Measurements from ENCODE around the gene ARCN1. TPM values are rescaled to one million over a fixed set of nuclear protein-coding genes. Genes with fewer than 3 reads are reported as not detected.

ARCN1 gene
- total and polyA plus RNA-seq, 9 of the 15 experiments (the other 6 are each of a cell fraction or from before 2014, with no cell fraction given): 30.0 to 224 (median 76.4) TPM

DNA sequence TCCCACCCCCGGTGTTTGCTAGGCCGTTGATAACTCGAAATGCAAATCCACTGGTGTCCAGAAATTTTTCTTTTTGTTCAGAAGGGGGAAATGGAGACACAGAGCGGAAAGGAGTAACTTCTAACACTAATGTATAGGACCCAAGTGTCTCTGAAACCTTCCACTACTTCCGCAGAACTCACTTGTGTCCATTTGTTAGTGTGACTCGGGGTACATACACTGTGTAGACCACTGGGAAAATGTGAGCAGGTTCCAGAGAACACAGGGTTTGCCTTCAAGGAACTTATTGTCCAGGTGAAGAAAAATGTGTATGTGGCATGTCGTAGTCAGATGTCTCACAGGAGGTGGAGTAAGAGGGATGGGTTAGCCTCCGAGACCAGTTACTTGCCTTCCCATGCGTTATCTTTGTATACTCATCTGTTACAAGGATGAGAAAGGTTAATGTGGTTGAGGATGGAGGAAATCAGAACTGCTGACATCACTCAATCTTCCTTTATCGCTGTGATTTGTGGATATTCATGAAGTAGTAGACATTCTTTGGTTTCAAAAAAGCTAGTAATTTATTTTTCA, 857 bp downstream of the ARCN1 start (continued):
- TF ChIP-seq, protein P1, sequence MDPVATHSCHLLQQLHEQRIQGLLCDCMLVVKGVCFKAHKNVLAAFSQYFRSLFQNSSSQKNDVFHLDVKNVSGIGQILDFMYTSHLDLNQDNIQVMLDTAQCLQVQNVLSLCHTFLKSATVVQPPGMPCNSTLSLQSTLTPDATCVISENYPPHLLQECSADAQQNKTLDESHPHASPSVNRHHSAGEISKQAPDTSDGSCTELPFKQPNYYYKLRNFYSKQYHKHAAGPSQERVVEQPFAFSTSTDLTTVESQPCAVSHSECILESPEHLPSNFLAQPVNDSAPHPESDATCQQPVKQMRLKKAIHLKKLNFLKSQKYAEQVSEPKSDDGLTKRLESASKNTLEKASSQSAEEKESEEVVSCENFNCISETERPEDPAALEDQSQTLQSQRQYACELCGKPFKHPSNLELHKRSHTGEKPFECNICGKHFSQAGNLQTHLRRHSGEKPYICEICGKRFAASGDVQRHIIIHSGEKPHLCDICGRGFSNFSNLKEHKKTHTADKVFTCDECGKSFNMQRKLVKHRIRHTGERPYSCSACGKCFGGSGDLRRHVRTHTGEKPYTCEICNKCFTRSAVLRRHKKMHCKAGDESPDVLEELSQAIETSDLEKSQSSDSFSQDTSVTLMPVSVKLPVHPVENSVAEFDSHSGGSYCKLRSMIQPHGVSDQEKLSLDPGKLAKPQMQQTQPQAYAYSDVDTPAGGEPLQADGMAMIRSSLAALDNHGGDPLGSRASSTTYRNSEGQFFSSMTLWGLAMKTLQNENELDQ (CRISPR knock-in tag; IDR thresholded peaks at IDR 0.05; ENCODE audit: borderline replicate concordance): 0 out of 2 replicates have a peak, but pooled peaks have one; percentile 27
- TF ChIP-seq, protein P2, sequence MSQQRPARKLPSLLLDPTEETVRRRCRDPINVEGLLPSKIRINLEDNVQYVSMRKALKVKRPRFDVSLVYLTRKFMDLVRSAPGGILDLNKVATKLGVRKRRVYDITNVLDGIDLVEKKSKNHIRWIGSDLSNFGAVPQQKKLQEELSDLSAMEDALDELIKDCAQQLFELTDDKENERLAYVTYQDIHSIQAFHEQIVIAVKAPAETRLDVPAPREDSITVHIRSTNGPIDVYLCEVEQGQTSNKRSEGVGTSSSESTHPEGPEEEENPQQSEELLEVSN (IDR thresholded peaks at IDR 0.05; ENCODE audit: borderline replicate concordance in 1 of 2, extremely low read depth in 1 of 2, insufficient read depth in 1 of 2, insufficient read length in 1 of 2, low read depth in 1 of 2, low read length in 1 of 2, poor library complexity in 1 of 2, severe bottlenecking in 1 of 2): no peak

- no peaks in the 10 kb centered on the region for H3K9me3 ChIP-seq (replicated peaks; ENCODE audit: control insufficient read depth, insufficient read depth, low read depth, low read length)
- ChIA-PET CTCF (ENCODE audit: low intra/inter-chr PET ratio) (no interaction called here), POLR2A (interaction anchor here (1.0 kb wide), 1 partner anchor 9 kb away, joined by 6 read pairs; no protein-coding TSS in a partner anchor)
- FAIRE-seq (no peak), ATAC-seq (no peak), DNase-seq (ENCODE audit: extremely low read depth in 1 of 4, low spot score in 3 of 4) (no peak)
- peaks cover 67% of the 10 kb centered on the region for H3K79me2 ChIP-seq (ENCODE audit: control insufficient read depth, insufficient read depth, low read length)
- in situ Hi-C loops (cut with MboI) (no loop called here), intact Hi-C loops (cut with micrococcal nuclease) (no loop called here)
- no peak overlapping the region for H3K4me3 ChIP-seq
- H3K27ac ChIP-seq (ENCODE audit: extremely low read depth, low read depth, low read length): no peak overlapping the region
- H4K20me1 ChIP-seq (replicated peaks; ENCODE audit: control insufficient read depth, insufficient read depth, low read length): peaks cover 22% of the 10 kb centered on the region
- BruUV-seq (replicated peaks): no TSS peak
- no peaks in the 10 kb centered on the region for H3K9me1 ChIP-seq (ENCODE audit: control insufficient read depth, insufficient read depth, low read length)
- H3K4me1 ChIP-seq (replicated peaks in 1 of 2; ENCODE audit: control insufficient read depth in 2 of 2, insufficient read depth in 2 of 2, low read length in 2 of 2): peaks cover 4 to 10% of the 10 kb centered on the region in 2 experiments
- 91% methylated on average over 7 of the region's 7 CpGs for WGBS (ENCODE audit: insufficient coverage, low coverage, missing lambda C conversion rate)
- H3K9ac ChIP-seq (ENCODE audit: insufficient read depth in 1 of 2, low read depth in 2 of 2, low read length in 2 of 2): no peak overlapping the region
- H3K4me2 ChIP-seq (ENCODE audit: insufficient read depth, low read length): no peak overlapping the region
- H2AFZ ChIP-seq (ENCODE audit: low read depth, low read length): no peak overlapping the region
- H3K27me3 ChIP-seq (ENCODE audit: control insufficient read depth in 2 of 2, insufficient read depth in 2 of 2, low read length in 2 of 2): no peaks in the 10 kb centered on the region
- H3K36me3 ChIP-seq (ENCODE audit: control insufficient read depth, insufficient read depth, low read length): peaks cover 24% of the 10 kb centered on the region
- TF ChIP-seq, protein P3, sequence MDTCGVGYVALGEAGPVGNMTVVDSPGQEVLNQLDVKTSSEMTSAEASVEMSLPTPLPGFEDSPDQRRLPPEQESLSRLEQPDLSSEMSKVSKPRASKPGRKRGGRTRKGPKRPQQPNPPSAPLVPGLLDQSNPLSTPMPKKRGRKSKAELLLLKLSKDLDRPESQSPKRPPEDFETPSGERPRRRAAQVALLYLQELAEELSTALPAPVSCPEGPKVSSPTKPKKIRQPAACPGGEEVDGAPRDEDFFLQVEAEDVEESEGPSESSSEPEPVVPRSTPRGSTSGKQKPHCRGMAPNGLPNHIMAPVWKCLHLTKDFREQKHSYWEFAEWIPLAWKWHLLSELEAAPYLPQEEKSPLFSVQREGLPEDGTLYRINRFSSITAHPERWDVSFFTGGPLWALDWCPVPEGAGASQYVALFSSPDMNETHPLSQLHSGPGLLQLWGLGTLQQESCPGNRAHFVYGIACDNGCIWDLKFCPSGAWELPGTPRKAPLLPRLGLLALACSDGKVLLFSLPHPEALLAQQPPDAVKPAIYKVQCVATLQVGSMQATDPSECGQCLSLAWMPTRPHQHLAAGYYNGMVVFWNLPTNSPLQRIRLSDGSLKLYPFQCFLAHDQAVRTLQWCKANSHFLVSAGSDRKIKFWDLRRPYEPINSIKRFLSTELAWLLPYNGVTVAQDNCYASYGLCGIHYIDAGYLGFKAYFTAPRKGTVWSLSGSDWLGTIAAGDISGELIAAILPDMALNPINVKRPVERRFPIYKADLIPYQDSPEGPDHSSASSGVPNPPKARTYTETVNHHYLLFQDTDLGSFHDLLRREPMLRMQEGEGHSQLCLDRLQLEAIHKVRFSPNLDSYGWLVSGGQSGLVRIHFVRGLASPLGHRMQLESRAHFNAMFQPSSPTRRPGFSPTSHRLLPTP (IDR thresholded peaks at IDR 0.05; ENCODE audit: borderline replicate concordance, extremely low read depth, insufficient read length): no peak
- no peak for TF ChIP-seq RFX5 (IDR thresholded peaks at IDR 0.05; ENCODE audit: low read depth, low read length)
Measured at GRCh38 chr11:118574636-118575035, 2.4 kb downstream of the ARCN1 start.

Data from K562 (cell line).